Lower leg skin (tissue), 3 donors: ENCODE measurements around the gene PIWIL4.

Experiments used
- POLR2A ChIP-seq, 2 donors: fragments of 450-650 bp; IDR thresholded peaks; one replicate each; pipeline ENCODE4 v1.6.1; 2016 to 2017; ENCODE audit warnings: antibody characterized with exemption in 2 of 2, mild to moderate bottlenecking in 1 of 2, moderate library complexity in 1 of 2
- TF ChIP-seq, protein P1 (sequence below), 3 donors: fragments of 450-650 bp; IDR thresholded peaks; one replicate each; pipeline ENCODE4 v1.5.1; 2016; ENCODE audit warnings: antibody characterized with exemption in 3 of 3, mild to moderate bottlenecking in 3 of 3, moderate library complexity in 2 of 3

DNA sequence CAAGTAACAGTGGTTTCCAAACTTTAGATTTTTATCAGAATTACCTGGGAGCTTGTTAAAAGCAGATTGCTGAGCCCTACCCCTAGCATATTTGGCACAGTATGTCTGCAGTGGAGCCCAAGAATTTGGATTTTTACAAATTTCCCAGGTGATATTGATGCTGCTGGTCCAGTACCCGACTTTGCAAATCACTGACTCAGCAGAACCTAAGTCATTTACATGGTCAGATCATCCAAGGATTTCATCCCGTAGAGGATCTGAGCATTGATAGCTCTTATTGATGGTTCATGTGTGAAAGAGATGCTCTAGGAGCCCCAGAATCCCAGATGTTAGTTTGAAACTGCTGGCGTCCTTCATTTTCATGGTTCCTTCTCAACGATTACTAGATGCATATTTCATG, 48.9 kb upstream of the PIWIL4 start:
- TF ChIP-seq POLR2A (IDR thresholded peaks at IDR 0.05) = no peak
- TF ChIP-seq, protein P1, sequence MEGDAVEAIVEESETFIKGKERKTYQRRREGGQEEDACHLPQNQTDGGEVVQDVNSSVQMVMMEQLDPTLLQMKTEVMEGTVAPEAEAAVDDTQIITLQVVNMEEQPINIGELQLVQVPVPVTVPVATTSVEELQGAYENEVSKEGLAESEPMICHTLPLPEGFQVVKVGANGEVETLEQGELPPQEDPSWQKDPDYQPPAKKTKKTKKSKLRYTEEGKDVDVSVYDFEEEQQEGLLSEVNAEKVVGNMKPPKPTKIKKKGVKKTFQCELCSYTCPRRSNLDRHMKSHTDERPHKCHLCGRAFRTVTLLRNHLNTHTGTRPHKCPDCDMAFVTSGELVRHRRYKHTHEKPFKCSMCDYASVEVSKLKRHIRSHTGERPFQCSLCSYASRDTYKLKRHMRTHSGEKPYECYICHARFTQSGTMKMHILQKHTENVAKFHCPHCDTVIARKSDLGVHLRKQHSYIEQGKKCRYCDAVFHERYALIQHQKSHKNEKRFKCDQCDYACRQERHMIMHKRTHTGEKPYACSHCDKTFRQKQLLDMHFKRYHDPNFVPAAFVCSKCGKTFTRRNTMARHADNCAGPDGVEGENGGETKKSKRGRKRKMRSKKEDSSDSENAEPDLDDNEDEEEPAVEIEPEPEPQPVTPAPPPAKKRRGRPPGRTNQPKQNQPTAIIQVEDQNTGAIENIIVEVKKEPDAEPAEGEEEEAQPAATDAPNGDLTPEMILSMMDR (IDR thresholded peaks at IDR 0.05) = no peak
